PFSK-1 (cell line): ENCODE results near the gene C10orf71.

Source experiments
- FOXP2 ChIP-seq: optimal IDR thresholded peaks from 2 replicates; pipeline ENCODE3; 2011; ENCODE audit warnings: borderline replicate concordance, control low read depth, inconsistent platforms; ENCODE audit not compliant: insufficient read depth; ENCODE audit errors: extremely low read length, extremely low read depth
- POLR2AphosphoS5 ChIP-seq: IDR thresholded peaks from 2 replicates; pipeline ENCODE4 v1.6.1; 2012; ENCODE audit warnings: low read depth, mild to moderate bottlenecking, control low read depth, low read length, moderate library complexity
- REST ChIP-seq, 2 experiments: IDR thresholded peaks; 2 replicates each; pipeline versions ENCODE4 v1.6.1 to v1.8.0; 2011 to 2012; ENCODE audit warnings: low read depth in 2 of 2, low read length in 2 of 2, control low read depth in 1 of 2, inconsistent platforms in 1 of 2, mild to moderate bottlenecking in 1 of 2, moderate library complexity in 1 of 2; ENCODE audit not compliant: insufficient read depth in 1 of 2
- SIN3A ChIP-seq: IDR thresholded peaks from 2 replicates; pipeline ENCODE4 v1.6.1; 2012; ENCODE audit warnings: mild to moderate bottlenecking, low read length, moderate library complexity, borderline replicate concordance; ENCODE audit not compliant: insufficient read depth
- TAF1 ChIP-seq: IDR thresholded peaks from 2 replicates; pipeline ENCODE4 v1.6.1; 2012; ENCODE audit warnings: low read length, control low read depth, borderline replicate concordance; ENCODE audit not compliant: insufficient read depth

The C10orf71 gene

GRCh38 chr10:49292565-49293207 is 6.3 kb upstream of the C10orf71 start:
- no peak for TF ChIP-seq POLR2AphosphoS5
- no peak for TF ChIP-seq SIN3A

GRCh38 chr10:49293208-49293603 is 5.8 kb upstream of the C10orf71 start:
- TF ChIP-seq SIN3A (no peak), REST (IDR thresholded peaks at IDR 0.05; ENCODE audit: insufficient read depth in 1 of 2, low read depth in 2 of 2, low read length in 2 of 2) (no peak), FOXP2 (no peak), TAF1 (no peak), POLR2AphosphoS5 (no peak)

GRCh38 chr10:49294731-49295130 is 4.2 kb upstream of the C10orf71 start:
- TF ChIP-seq SIN3A: no peak

GRCh38 chr10:49295297-49295696 is 3.7 kb upstream of the C10orf71 start:
- TF ChIP-seq POLR2AphosphoS5 (no peak), TAF1 (no peak), REST (IDR thresholded peaks at IDR 0.05; ENCODE audit: insufficient read depth in 1 of 2, low read depth in 2 of 2, low read length in 2 of 2) (no peak), SIN3A (no peak), FOXP2 (no peak)

GRCh38 chr10:49296382-49296781 is 2.6 kb upstream of the C10orf71 start:
- no peak for TF ChIP-seq REST (IDR thresholded peaks at IDR 0.05; ENCODE audit: insufficient read depth in 1 of 2, low read depth in 2 of 2, low read length in 2 of 2)
- TF ChIP-seq SIN3A: no peak
- TF ChIP-seq FOXP2: no peak
- no peak for TF ChIP-seq TAF1
- no peak for TF ChIP-seq POLR2AphosphoS5

GRCh38 chr10:49296836-49297235 is 2.1 kb upstream of the C10orf71 start:
- TF ChIP-seq TAF1: no peak
- no peak for TF ChIP-seq POLR2AphosphoS5
- no peak for TF ChIP-seq REST (IDR thresholded peaks at IDR 0.05; ENCODE audit: insufficient read depth in 1 of 2, low read depth in 2 of 2, low read length in 2 of 2)
- no peak for TF ChIP-seq SIN3A
- TF ChIP-seq FOXP2: no peak
